Activated CD8-positive, alpha-beta memory T cell treated with anti-CD3 and anti-CD28 coated beads for 36 hours (primary cell): Measurements from ENCODE around the gene RAD52. TPM values are rescaled to one million over a fixed set of nuclear protein-coding genes. Genes with fewer than 3 reads are reported as not detected.

ENCODE experiments used
- CTCF ChIA-PET: fragments of 350-600 bp; sonication (Branson Sonifier 250); formaldehyde crosslinking; loops from one replicate; lab custom pipeline; 2021; ENCODE audit warnings: antibody characterized with exemption; lab: Charles Lee
- POLR2A ChIA-PET: fragments of 350-600 bp; sonication (Branson Sonifier 250); formaldehyde crosslinking; loops from one replicate; lab custom pipeline; 2021; ENCODE audit warnings: antibody characterized with exemption; lab: Charles Lee
- total RNA-seq, 2 experiments: library from RNA; stranded (reverse); gene quantifications; one replicate each; pipeline ENCODE4 v1.2.3, GENCODE V29; 2021

Gene RAD52
- total RNA-seq, 2 experiments from 2014 or later, result 12.8 to 14.6 TPM

GRCh38 chr12:926641-927040 lies 22.9 kb downstream of the RAD52 start:
- CTCF ChIA-PET, result no interaction called here

GRCh38 chr12:922285-922684 lies 27.2 kb downstream of the RAD52 start:
- CTCF ChIA-PET, result interaction anchor here (0.5 to 0.7 kb wide), 3 partner anchors 22 to 713 kb away, joined by 3 read pairs; no protein-coding TSS in a partner anchor

More at GRCh38 chr12:926641-927040, 22.9 kb downstream of the RAD52 start:
- POLR2A ChIA-PET, result no interaction called here

GRCh38 chr12:920676-921075 lies 28.8 kb downstream of the RAD52 start:
- POLR2A ChIA-PET, result interaction anchor here (0.5 kb wide), 1 partner anchor 288 kb away, joined by 4 read pairs; no protein-coding TSS in a partner anchor
- CTCF ChIA-PET, result no interaction called here

More at GRCh38 chr12:922285-922684, 27.2 kb downstream of the RAD52 start:
- POLR2A ChIA-PET, result no interaction called here

GRCh38 chr12:916712-917445 lies 32.6 kb downstream of the RAD52 start:
- CTCF ChIA-PET, result no interaction called here
- POLR2A ChIA-PET, result interaction anchor here (0.7 kb wide), 1 partner anchor 206 kb away, joined by 6 read pairs; no protein-coding TSS in a partner anchor

GRCh38 chr12:916240-916639 lies 33.3 kb downstream of the RAD52 start:
- POLR2A ChIA-PET, result no interaction called here
- CTCF ChIA-PET, result no interaction called here

- CTCF ChIA-PET, result no interaction called here
- POLR2A ChIA-PET, result no interaction called here
These were observed 34.4 kb downstream of the RAD52 start for GRCh38 chr12:915090-915489.

GRCh38 chr12:913919-914698 lies 35.4 kb downstream of the RAD52 start:
- ChIA-PET POLR2A (no interaction called here), CTCF (no interaction called here)

- ChIA-PET CTCF (no interaction called here), POLR2A (no interaction called here)
These were observed 36.8 kb downstream of the RAD52 start for GRCh38 chr12:912466-913235.

GRCh38 chr12:911191-911826 lies 38.2 kb downstream of the RAD52 start:
- ChIA-PET POLR2A (no interaction called here), CTCF (no interaction called here)

- CTCF ChIA-PET, result no interaction called here
- POLR2A ChIA-PET, result no interaction called here
These were observed 39.1 kb downstream of the RAD52 start for GRCh38 chr12:910416-910815.

GRCh38 chr12:909861-910260 lies 39.6 kb downstream of the RAD52 start:
- POLR2A ChIA-PET, result no interaction called here
- CTCF ChIA-PET, result no interaction called here

- POLR2A ChIA-PET, result no interaction called here
These were observed 41.9 kb downstream of the RAD52 start for GRCh38 chr12:907413-908185.

GRCh38 chr12:906062-906585 lies 43.4 kb downstream of the RAD52 start:
- ChIA-PET CTCF (interaction anchor here (0.8 kb wide), 1 partner anchor 336 kb away, joined by 3 read pairs; no protein-coding TSS in a partner anchor), POLR2A (interaction anchor here (0.9 kb wide), 1 partner anchor 43 kb away, joined by 3 read pairs; the partner anchor contains the start of gene RAD52)

More at GRCh38 chr12:907413-908185, 41.9 kb downstream of the RAD52 start:
- CTCF ChIA-PET, result no interaction called here

GRCh38 chr12:905261-906031 lies 44.0 kb downstream of the RAD52 start:
- ChIA-PET POLR2A (interaction anchor here (0.9 kb wide), 1 partner anchor 44 kb away, joined by 3 read pairs; the partner anchor contains the start of gene RAD52), CTCF (interaction anchor here (0.8 kb wide), 1 partner anchor 336 kb away, joined by 3 read pairs; no protein-coding TSS in a partner anchor)

- CTCF ChIA-PET, result no interaction called here
- POLR2A ChIA-PET, result interaction anchor here (0.6 kb wide), 1 partner anchor 31 kb away, joined by 10 read pairs; no protein-coding TSS in a partner anchor
These were observed 45.5 kb downstream of the RAD52 start for GRCh38 chr12:904010-904414.

- POLR2A ChIA-PET, result no interaction called here
- CTCF ChIA-PET, result no interaction called here
These were observed 46.4 kb downstream of the RAD52 start for GRCh38 chr12:903055-903454.

GRCh38 chr12:902581-902980 lies 46.9 kb downstream of the RAD52 start:
- CTCF ChIA-PET, result no interaction called here
- POLR2A ChIA-PET, result no interaction called here
